ENCODE data around the gene DLL4. TPM values are rescaled to one million over a fixed set of nuclear protein-coding genes. Genes with fewer than 3 reads are reported as not detected.

Gene DLL4
- total RNA-seq, 1 donor from 2014 or later, result 6.5 TPM

DNA sequence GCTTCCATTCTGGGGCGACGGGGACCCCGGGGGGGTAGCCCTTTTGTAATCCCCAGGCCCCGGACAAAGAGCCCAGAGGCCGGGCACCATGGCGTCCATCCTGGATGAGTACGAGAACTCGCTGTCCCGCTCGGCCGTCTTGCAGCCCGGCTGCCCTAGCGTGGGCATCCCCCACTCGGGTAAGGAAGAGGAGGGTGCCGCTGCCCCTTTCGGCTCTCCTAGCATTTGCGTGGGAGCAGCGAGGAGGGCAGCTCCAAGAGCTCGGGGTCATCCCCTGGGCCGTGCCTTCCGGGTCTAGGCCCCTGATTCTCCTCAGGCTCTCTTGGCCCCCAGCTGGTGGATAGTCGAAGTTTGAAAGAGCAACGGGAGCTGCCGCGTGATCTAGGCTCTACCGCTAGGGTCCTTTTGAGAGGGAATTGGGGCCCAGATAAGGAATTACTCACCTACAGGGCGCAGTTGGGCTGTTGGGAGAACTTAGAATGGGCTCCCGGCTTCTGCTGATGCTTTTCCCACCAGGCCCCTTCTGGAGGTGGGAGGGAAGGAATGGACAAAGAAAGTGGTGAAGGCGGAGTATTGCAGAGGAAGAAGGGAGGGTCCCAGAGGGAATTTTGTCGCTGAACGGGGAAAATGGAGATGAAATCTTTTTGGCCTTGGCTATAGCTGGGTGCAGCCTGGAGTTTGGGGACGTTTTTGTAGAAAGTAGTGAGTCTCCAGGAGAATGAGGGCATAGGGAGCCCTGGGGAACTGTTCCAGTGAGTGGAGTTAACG is 34.3 kb upstream of the DLL4 start:
- peaks cover 12% of the 10 kb centered on the region for H3K36me3 Mint-ChIP-seq (ENCODE audit: insufficient read depth)
- H3K9me3 Mint-ChIP-seq (ENCODE audit: low read depth), result no peaks in the 10 kb centered on the region
- H3K4me3 Mint-ChIP-seq (ENCODE audit: low read depth), result peak overlapping the region; percentile 99

DNA sequence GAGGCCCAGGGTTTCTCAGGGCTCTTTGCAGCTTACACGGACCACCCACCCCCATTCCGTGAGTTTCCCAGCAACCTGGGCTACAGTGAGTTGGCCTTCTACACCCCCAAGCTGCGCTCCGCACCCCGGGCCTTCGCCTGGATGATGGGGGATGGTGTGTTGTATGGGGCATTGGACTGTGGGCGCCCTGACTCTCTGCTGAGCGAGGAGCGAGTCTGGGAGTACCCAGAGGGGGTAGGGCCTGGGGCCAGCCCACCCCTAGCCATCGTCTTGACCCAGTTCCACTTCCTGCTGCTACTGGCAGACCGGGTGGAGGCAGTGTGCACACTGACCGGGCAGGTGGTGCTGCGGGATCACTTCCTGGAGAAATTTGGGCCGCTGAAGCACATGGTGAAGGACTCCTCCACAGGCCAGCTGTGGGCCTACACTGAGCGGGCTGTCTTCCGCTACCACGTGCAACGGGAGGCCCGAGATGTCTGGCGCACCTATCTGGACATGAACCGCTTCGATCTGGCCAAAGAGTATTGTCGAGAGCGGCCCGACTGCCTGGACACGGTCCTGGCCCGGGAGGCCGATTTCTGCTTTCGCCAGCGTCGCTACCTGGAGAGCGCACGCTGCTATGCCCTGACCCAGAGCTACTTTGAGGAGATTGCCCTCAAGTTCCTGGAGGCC is 29.5 kb upstream of the DLL4 start:
- TF ChIP-seq, protein P1, sequence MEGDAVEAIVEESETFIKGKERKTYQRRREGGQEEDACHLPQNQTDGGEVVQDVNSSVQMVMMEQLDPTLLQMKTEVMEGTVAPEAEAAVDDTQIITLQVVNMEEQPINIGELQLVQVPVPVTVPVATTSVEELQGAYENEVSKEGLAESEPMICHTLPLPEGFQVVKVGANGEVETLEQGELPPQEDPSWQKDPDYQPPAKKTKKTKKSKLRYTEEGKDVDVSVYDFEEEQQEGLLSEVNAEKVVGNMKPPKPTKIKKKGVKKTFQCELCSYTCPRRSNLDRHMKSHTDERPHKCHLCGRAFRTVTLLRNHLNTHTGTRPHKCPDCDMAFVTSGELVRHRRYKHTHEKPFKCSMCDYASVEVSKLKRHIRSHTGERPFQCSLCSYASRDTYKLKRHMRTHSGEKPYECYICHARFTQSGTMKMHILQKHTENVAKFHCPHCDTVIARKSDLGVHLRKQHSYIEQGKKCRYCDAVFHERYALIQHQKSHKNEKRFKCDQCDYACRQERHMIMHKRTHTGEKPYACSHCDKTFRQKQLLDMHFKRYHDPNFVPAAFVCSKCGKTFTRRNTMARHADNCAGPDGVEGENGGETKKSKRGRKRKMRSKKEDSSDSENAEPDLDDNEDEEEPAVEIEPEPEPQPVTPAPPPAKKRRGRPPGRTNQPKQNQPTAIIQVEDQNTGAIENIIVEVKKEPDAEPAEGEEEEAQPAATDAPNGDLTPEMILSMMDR (IDR thresholded peaks at IDR 0.05; ENCODE audit: unreplicated experiment), result no peak
- Mint-ChIP-seq H3K27ac (no peak overlapping the region), H3K27me3 (no peaks in the 10 kb centered on the region), H3K4me1 (ENCODE audit: low read depth) (peaks cover 9% of the 10 kb centered on the region), H3K36me3 (ENCODE audit: insufficient read depth) (peaks cover 24% of the 10 kb centered on the region), H3K4me3 (ENCODE audit: low read depth) (no peak overlapping the region), H3K9me3 (ENCODE audit: low read depth) (no peaks in the 10 kb centered on the region)
- no peak for DNase-seq (ENCODE audit: low spot score, unreplicated experiment)

More for the DNA sequence above, 34.3 kb upstream of the DLL4 start:
- DNase-seq (ENCODE audit: low spot score, unreplicated experiment), result peak; percentile 44
- peak overlapping the region; percentile 98 for H3K27ac Mint-ChIP-seq
- TF ChIP-seq, protein P1 (IDR thresholded peaks at IDR 0.05; ENCODE audit: unreplicated experiment), result peak; percentile 64
- H3K4me1 Mint-ChIP-seq (ENCODE audit: low read depth), result peaks cover 11% of the 10 kb centered on the region
- H3K27me3 Mint-ChIP-seq, result peaks cover 3% of the 10 kb centered on the region

DNA sequence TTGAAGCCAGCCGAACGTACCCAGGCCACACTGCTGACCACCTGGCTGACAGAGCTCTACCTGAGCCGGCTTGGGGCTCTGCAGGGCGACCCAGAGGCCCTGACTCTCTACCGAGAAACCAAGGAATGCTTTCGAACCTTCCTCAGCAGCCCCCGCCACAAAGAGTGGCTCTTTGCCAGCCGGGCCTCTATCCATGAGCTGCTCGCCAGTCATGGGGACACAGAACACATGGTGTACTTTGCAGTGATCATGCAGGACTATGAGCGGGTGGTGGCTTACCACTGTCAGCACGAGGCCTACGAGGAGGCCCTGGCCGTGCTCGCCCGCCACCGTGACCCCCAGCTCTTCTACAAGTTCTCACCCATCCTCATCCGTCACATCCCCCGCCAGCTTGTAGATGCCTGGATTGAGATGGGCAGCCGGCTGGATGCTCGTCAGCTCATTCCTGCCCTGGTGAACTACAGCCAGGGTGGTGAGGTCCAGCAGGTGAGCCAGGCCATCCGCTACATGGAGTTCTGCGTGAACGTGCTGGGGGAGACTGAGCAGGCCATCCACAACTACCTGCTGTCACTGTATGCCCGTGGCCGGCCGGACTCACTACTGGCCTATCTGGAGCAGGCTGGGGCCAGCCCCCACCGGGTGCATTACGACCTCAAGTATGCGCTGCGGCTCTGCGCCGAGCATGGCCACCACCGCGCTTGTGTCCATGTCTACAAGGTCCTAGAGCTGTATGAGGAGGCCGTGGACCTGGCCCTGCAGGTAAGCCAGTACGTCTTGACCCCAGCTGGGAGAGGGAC is 28.7 kb upstream of the DLL4 start:
- H3K36me3 Mint-ChIP-seq (ENCODE audit: insufficient read depth), result peaks cover 24% of the 10 kb centered on the region
- H3K27me3 Mint-ChIP-seq, result no peaks in the 10 kb centered on the region
- no peaks in the 10 kb centered on the region for H3K9me3 Mint-ChIP-seq (ENCODE audit: low read depth)
- TF ChIP-seq, protein P1 (IDR thresholded peaks at IDR 0.05; ENCODE audit: unreplicated experiment), result no peak
- H3K4me1 Mint-ChIP-seq (ENCODE audit: low read depth), result peaks cover 3% of the 10 kb centered on the region
- H3K27ac Mint-ChIP-seq, result no peak overlapping the region
- H3K4me3 Mint-ChIP-seq (ENCODE audit: low read depth), result no peak overlapping the region
- no peak for DNase-seq (ENCODE audit: low spot score, unreplicated experiment)

DNA sequence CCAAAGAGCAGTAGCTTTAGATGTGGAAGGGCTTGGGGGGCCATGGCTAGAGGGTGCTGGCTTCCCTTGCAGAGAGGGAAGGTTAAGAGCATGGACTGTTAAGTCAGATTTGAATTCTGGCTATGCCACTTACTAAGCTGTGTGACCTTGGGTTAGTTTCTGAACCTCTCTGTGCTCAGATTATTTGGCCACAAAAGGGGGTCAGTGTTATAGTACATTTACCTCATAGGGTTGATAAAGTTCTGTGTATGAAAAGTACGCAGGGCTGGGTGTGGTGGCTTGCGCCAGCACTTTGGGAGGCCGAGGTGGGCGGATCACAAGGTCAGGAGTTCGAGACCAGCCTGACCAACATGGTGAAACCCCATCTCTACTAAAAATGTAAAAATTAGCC is 28.1 kb upstream of the DLL4 start:
- TF ChIP-seq, protein P1 (IDR thresholded peaks at IDR 0.05; ENCODE audit: unreplicated experiment), result no peak
- Mint-ChIP-seq H3K4me1 (ENCODE audit: low read depth) (no peaks in the 10 kb centered on the region), H3K27ac (no peak overlapping the region), H3K9me3 (ENCODE audit: low read depth) (no peaks in the 10 kb centered on the region), H3K4me3 (ENCODE audit: low read depth) (no peak overlapping the region), H3K27me3 (no peaks in the 10 kb centered on the region), H3K36me3 (ENCODE audit: insufficient read depth) (peaks cover 24% of the 10 kb centered on the region)
- DNase-seq (ENCODE audit: low spot score, unreplicated experiment), result no peak

Data from progenitor cell of endocrine pancreas (in vitro differentiated cells).